Activated CD8-positive, alpha-beta memory T cell treated with anti-CD3 and anti-CD28 coated beads for 48 hours (primary cell): Measurements from ENCODE around the gene UNC5B.
"Not testable (repeated sequence)": the region's sequence is repeated elsewhere in the genome, so short reads cannot be mapped to it uniquely, and the experiment has no call there.

ENCODE experiments used
- DNase-seq, 3 experiments: peaks; one replicate each; pipeline ENCODE4 v3.0.0-alpha.2; 2020; ENCODE audit warnings: low read depth in 2 of 3, low spot score in 2 of 3

The UNC5B gene

GRCh38 chr10:71266147-71266917 lies 54.0 kb downstream of the UNC5B start:
- no peak for DNase-seq

- DNase-seq, result no peak
Measured at GRCh38 chr10:71266918-71267442, 54.6 kb downstream of the UNC5B start.

GRCh38 chr10:71267508-71268240 lies 55.3 kb downstream of the UNC5B start:
- DNase-seq, result no peak

GRCh38 chr10:71268247-71268691 lies 55.9 kb downstream of the UNC5B start:
- DNase-seq, result no peak

- DNase-seq, result no peak
Measured at GRCh38 chr10:71268758-71269157, 56.4 kb downstream of the UNC5B start.

GRCh38 chr10:71269301-71270288 lies 57.2 kb downstream of the UNC5B start:
- DNase-seq, result no peak

GRCh38 chr10:71270301-71271220 lies 58.2 kb downstream of the UNC5B start:
- DNase-seq, result no peak

- no peak for DNase-seq
Measured at GRCh38 chr10:71271662-71272055, 59.3 kb downstream of the UNC5B start.

GRCh38 chr10:71272056-71272771 lies 59.8 kb downstream of the UNC5B start:
- DNase-seq, result no peak

GRCh38 chr10:71272974-71273373 lies 60.6 kb downstream of the UNC5B start:
- DNase-seq, result not testable (repeated sequence)

GRCh38 chr10:71273506-71273905 lies 61.1 kb downstream of the UNC5B start:
- DNase-seq, result no peak

- DNase-seq, result no peak
Measured at GRCh38 chr10:71274901-71275796, 62.8 kb downstream of the UNC5B start.

GRCh38 chr10:71276873-71277272 lies 64.5 kb downstream of the UNC5B start:
- DNase-seq, result no peak

- DNase-seq, result no peak
Measured at GRCh38 chr10:71277914-71278665, 65.7 kb downstream of the UNC5B start.

GRCh38 chr10:71278691-71279588 lies 66.6 kb downstream of the UNC5B start:
- no peak for DNase-seq

GRCh38 chr10:71279590-71280170 lies 67.3 kb downstream of the UNC5B start:
- DNase-seq, result no peak
